Parathyroid adenoma (tissue), 2 donors: Measurements from ENCODE around the gene GAMT.
"Not testable (repeated sequence)": the region's sequence is repeated elsewhere in the genome, so short reads cannot be mapped to it uniquely, and the experiment has no call there.

Source experiments
- H2AFZ ChIP-seq: fragments of 300-600 bp; sonication (generic); one replicate; pipeline ENCODE4 v1.7.0; 2017; ENCODE audit warnings: antibody characterized with exemption, mild to moderate bottlenecking
- H3K27ac ChIP-seq: fragments of 300-600 bp; sonication (generic); one replicate; pipeline ENCODE4 v1.7.0; 2017
- H3K27me3 ChIP-seq: fragments of 300-600 bp; sonication (generic); one replicate; pipeline ENCODE4 v1.7.0; 2017; ENCODE audit warnings: low read length; ENCODE audit not compliant: control insufficient read depth, insufficient read depth
- H3K36me3 ChIP-seq: fragments of 300-600 bp; sonication (generic); one replicate; pipeline ENCODE4 v1.7.0; 2017; ENCODE audit warnings: low read length; ENCODE audit not compliant: control insufficient read depth, insufficient read depth
- H3K4me1 ChIP-seq: fragments of 300-600 bp; sonication (generic); one replicate; pipeline ENCODE4 v1.7.0; 2017; ENCODE audit warnings: control low read depth
- H3K4me2 ChIP-seq: fragments of 300-600 bp; sonication (generic); one replicate; pipeline ENCODE4 v1.7.0; 2017; ENCODE audit warnings: low read length
- H3K4me3 ChIP-seq: fragments of 300-600 bp; sonication (generic); one replicate; pipeline ENCODE4 v1.7.0; 2017; ENCODE audit warnings: low read depth, low read length
- H3K79me2 ChIP-seq: fragments of 300-600 bp; sonication (generic); one replicate; pipeline ENCODE4 v1.7.0; 2017; ENCODE audit warnings: control low read depth
- H3K9ac ChIP-seq: fragments of 300-600 bp; sonication (generic); one replicate; pipeline ENCODE4 v1.7.0; 2017; ENCODE audit warnings: mild to moderate bottlenecking
- H3K9me3 ChIP-seq: fragments of 300-600 bp; sonication (generic); one replicate; pipeline ENCODE4 v1.7.0; 2017; ENCODE audit warnings: low read length; ENCODE audit not compliant: control insufficient read depth
- CTCF ChIP-seq: fragments of 300-600 bp; sonication (generic); IDR thresholded peaks from one replicate; pipeline ENCODE4 v1.7.0; 2017; ENCODE audit warnings: antibody characterized with exemption, mild to moderate bottlenecking
- donor health status: primary hyperparathyroidism.

Gene GAMT

GRCh38 chr19:1422360-1422759 is 21.0 kb upstream of the GAMT start:
- Histone ChIP-seq H2AFZ (no peak overlapping the region), H3K79me2 (peaks cover 56% of the 10 kb centered on the region), H3K9ac (no peak overlapping the region), H3K36me3 (no peaks in the 10 kb centered on the region), H3K4me1 (no peaks in the 10 kb centered on the region), H3K4me2 (no peak overlapping the region), H3K4me3 (no peak overlapping the region), H3K27me3 (no peaks in the 10 kb centered on the region), H3K27ac (no peak overlapping the region), H3K9me3 (no peaks in the 10 kb centered on the region)
- no peak for TF ChIP-seq CTCF

- H3K4me1 ChIP-seq = peaks cover 3% of the 10 kb centered on the region
- no peaks in the 10 kb centered on the region for H3K9me3 ChIP-seq
- H2AFZ ChIP-seq = no peak overlapping the region
- H3K79me2 ChIP-seq = peaks cover 60% of the 10 kb centered on the region
- H3K27ac ChIP-seq = no peak overlapping the region
- TF ChIP-seq CTCF = no peak
- no peaks in the 10 kb centered on the region for H3K36me3 ChIP-seq
- no peaks in the 10 kb centered on the region for H3K27me3 ChIP-seq
- no peak overlapping the region for H3K4me2 ChIP-seq
- no peak overlapping the region for H3K4me3 ChIP-seq
- H3K9ac ChIP-seq = no peak overlapping the region
These were observed 20.6 kb upstream of the GAMT start for GRCh38 chr19:1421958-1422305.

GRCh38 chr19:1421218-1421957 is 20.0 kb upstream of the GAMT start:
- no peak for TF ChIP-seq CTCF
- peaks cover 64% of the 10 kb centered on the region for H3K79me2 ChIP-seq
- H3K4me1 ChIP-seq = peaks cover 8% of the 10 kb centered on the region
- no peak overlapping the region for H2AFZ ChIP-seq
- H3K9ac ChIP-seq = no peak overlapping the region
- H3K4me2 ChIP-seq = no peak overlapping the region
- no peak overlapping the region for H3K27ac ChIP-seq
- no peaks in the 10 kb centered on the region for H3K9me3 ChIP-seq
- no peaks in the 10 kb centered on the region for H3K36me3 ChIP-seq
- no peaks in the 10 kb centered on the region for H3K27me3 ChIP-seq
- H3K4me3 ChIP-seq = no peak overlapping the region

GRCh38 chr19:1420590-1420989 is 19.2 kb upstream of the GAMT start:
- peaks cover 72% of the 10 kb centered on the region for H3K79me2 ChIP-seq
- H3K9me3 ChIP-seq = no peaks in the 10 kb centered on the region
- no peak overlapping the region for H3K9ac ChIP-seq
- no peaks in the 10 kb centered on the region for H3K36me3 ChIP-seq
- no peak overlapping the region for H2AFZ ChIP-seq
- peaks cover 16% of the 10 kb centered on the region for H3K4me1 ChIP-seq
- no peak overlapping the region for H3K4me3 ChIP-seq
- H3K27ac ChIP-seq = no peak overlapping the region
- no peaks in the 10 kb centered on the region for H3K27me3 ChIP-seq
- no peak for TF ChIP-seq CTCF
- H3K4me2 ChIP-seq = no peak overlapping the region

- H3K4me3 ChIP-seq, H3K27me3 ChIP-seq, H3K27ac ChIP-seq, H3K4me2 ChIP-seq, H3K9ac ChIP-seq, H3K9me3 ChIP-seq, H3K36me3 ChIP-seq, H2AFZ ChIP-seq: not testable (repeated sequence)
- H3K79me2 ChIP-seq = peaks cover 69% of the 10 kb centered on the region
- H3K4me1 ChIP-seq = peaks cover 20% of the 10 kb centered on the region
These were observed 18.7 kb upstream of the GAMT start for GRCh38 chr19:1420085-1420484.
